ENCODE measurements around the gene CCP110.

DNA sequence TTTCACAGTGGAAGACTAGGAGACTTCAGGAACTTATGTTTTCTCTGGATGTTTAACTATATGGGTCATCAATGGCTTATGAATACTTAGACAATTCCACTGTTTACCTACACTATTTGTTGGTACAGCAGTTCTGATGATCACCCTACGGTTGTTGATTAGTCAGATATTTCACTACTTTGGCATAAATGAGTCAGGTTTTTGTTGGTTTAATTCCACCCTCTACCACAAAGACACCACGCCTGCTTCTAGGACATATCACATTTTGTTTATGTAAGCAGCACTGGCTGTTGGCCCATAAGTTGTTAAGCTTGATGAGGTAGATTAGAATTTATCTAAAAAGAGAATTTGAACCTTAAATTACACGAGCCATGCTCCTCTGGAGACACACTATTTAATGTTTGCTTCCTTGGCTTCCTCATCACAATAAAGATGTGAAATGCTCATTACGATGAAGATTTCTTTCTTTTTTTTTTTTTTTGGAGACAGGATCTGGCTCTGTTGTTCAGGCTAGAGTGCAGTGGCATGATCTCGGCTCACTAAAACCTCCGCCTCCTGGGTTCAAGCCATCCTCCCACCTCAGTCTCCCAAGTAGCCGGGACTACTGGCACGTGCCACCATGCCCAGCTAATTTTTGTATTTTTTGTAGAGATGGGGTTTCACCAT is 6.2 kb upstream of the CCP110 start:
- TF ChIP-seq POLR2AphosphoS5 (IDR thresholded peaks at IDR 0.05), result no peak
- no peak for TF ChIP-seq POLR2A (IDR thresholded peaks at IDR 0.05)
- TF ChIP-seq, protein P1, sequence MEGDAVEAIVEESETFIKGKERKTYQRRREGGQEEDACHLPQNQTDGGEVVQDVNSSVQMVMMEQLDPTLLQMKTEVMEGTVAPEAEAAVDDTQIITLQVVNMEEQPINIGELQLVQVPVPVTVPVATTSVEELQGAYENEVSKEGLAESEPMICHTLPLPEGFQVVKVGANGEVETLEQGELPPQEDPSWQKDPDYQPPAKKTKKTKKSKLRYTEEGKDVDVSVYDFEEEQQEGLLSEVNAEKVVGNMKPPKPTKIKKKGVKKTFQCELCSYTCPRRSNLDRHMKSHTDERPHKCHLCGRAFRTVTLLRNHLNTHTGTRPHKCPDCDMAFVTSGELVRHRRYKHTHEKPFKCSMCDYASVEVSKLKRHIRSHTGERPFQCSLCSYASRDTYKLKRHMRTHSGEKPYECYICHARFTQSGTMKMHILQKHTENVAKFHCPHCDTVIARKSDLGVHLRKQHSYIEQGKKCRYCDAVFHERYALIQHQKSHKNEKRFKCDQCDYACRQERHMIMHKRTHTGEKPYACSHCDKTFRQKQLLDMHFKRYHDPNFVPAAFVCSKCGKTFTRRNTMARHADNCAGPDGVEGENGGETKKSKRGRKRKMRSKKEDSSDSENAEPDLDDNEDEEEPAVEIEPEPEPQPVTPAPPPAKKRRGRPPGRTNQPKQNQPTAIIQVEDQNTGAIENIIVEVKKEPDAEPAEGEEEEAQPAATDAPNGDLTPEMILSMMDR (IDR thresholded peaks at IDR 0.05 in 8 of 11, conservative IDR thresholded peaks at IDR 0.05 in 3 of 11), result no peak
